ENCODE measurements around the gene SAA2. TPM values are rescaled to one million over a fixed set of nuclear protein-coding genes. Genes with fewer than 3 reads are reported as not detected.
A peak's percentile ranks its signal among the peaks of the same experiment; 100 is the strongest.
"Not testable (repeated sequence)": the region's sequence is repeated elsewhere in the genome, so short reads cannot be mapped to it uniquely, and the experiment has no call there.

Gene SAA2
- total RNA-seq, result 1 to 10 TPM in 1 of 8 experiments, under 1 TPM in 3, not detected in 4; 0.29 to 1.1 (median 0.65) TPM

DNA sequence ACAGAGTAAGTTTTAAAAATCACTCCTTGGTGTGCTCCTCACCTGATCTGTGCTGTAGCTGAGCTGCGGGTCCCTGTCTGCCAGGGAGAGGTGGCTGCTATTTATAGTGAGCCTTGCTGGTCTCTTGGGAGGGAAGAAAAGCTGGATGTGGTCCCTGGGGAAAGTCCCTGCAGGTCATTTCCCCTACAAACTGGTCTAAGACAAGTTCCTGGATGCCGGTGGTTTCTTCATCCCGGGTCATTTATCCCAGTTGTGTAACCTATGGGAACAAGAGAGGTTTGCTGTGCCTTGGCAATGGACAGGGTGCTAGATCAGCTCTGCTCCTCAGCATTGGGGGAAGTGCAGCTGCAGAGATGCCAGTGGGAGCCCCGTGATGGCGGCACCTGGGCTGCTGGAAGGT is at the start of gene SAA2:
Gene SAA2, minus strand, starts transcription at position 108 of the 400 bp plus-strand sequence. CDS start 657 bp downstream, outside the sequence.
- Histone ChIP-seq H3K27ac (no peak within 1 kb of the TSS), H3K4me3 (no peak within 1 kb of the TSS), H3K4me1 (replicated peaks in 1 of 2) (no peaks in the 10 kb centered on the region)
- in situ Hi-C loops (cut with MboI; ENCODE audit: low pct_unique_long_range_greater_than_20kb in 2 of 9, low sequenced_read_pairs in 9 of 9, unreplicated experiment in 9 of 9), result no loop called here
- ATAC-seq (replicated peaks in 6 of 8), result no peak
- 53 to 87% methylated on average over 2 to 3 of the region's 5 CpGs; no CpG with 5 or more reads in 8 of the 10 experiments for WGBS, 10 experiments

DNA sequence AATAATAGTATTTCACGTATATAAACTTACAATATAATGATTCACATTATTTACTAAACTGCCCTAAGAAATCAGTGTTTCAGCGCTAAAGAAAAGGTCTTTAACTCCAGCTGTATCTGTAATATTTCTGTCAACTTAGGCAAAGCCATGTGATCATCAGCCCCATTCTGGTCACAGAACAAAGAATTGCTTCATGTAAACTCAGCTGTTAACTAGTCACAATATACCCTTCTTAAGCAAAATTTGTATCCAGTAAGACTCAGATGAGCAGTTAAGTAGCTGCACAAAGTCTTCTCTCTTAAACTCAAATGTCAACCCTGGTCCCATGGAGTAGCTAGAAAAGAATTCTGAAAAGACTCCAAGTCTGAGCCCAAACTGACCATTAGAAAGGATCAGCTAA is 46.8 kb upstream of the SAA2 start:
- no peak for ATAC-seq (replicated peaks in 6 of 8)
- H3K4me1 ChIP-seq (replicated peaks in 1 of 2), result no peaks in the 10 kb centered on the region
- in situ Hi-C loops (cut with MboI; ENCODE audit: low pct_unique_long_range_greater_than_20kb in 2 of 9, low sequenced_read_pairs in 9 of 9, unreplicated experiment in 9 of 9), result no loop called here
- WGBS, 10 experiments, result 74 to 100% (median 95%) methylated on average over 1 to 2 of the region's 2 CpGs; no CpG with 5 or more reads in 2 of the 10 experiments
- H3K4me3 ChIP-seq, result no peak overlapping the region
- no peak overlapping the region for H3K27ac ChIP-seq

DNA sequence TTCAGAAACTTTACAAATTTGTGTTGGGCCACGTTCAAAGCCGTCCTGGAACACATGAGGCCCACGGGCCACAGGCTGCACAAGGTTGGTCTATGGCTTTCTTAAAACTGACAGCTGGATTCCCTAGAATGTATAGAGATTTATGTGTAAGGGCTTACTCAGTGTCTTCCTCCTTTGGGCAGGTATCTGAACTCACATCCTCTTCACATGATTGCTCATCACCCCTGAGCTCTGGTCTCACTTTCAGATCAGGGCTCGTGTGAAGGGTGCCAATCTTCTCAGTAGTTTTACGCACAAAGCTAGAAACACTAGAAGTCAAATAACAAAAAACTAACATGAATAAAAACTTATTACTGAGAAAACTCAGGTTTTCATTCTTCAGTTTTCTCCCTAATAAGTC is 46.4 kb upstream of the SAA2 start:
- H3K27ac ChIP-seq, result no peak overlapping the region
- ATAC-seq (replicated peaks in 6 of 8), result no peak
- no peaks in the 10 kb centered on the region for H3K4me1 ChIP-seq (replicated peaks in 1 of 2)
- H3K4me3 ChIP-seq, result no peak overlapping the region
- in situ Hi-C loops (cut with MboI; ENCODE audit: low pct_unique_long_range_greater_than_20kb in 2 of 9, low sequenced_read_pairs in 9 of 9, unreplicated experiment in 9 of 9), result no loop called here
- WGBS, 10 experiments, result 88 to 100% (median 98%) methylated on average over 1 to 5 of the region's 5 CpGs; no CpG with 5 or more reads in 1 of the 10 experiments

DNA sequence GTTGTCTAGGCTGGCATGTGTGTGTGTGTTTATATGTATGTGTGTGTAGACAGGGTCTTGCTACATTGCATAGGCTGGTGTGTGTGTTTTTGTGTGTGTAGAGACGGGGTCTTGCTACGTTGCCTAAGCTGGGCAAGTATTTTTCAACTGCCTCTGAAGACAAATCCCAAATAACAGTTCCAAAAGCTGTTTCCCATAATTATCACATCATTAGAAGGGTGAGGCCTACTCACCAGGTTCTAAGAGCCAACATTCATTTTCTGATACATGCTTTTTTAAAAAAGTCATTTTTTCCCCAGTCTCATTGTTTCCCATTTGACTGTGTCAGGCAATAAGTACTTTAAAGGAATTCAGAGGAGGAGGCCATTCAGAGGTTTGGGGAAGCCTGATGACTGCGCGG is 40.4 kb upstream of the SAA2 start:
- H3K4me3 ChIP-seq, result no peak overlapping the region
- WGBS, 10 experiments, result 80 to 100% (median 100%) methylated on average over 1 to 2 of the region's 4 CpGs; no CpG with 5 or more reads in 2 of the 10 experiments
- no peaks in the 10 kb centered on the region for H3K4me1 ChIP-seq (replicated peaks in 1 of 2)
- H3K27ac ChIP-seq, result no peak overlapping the region
- ATAC-seq (replicated peaks in 6 of 8), result no peak
- in situ Hi-C loops (cut with MboI; ENCODE audit: low pct_unique_long_range_greater_than_20kb in 2 of 9, low sequenced_read_pairs in 9 of 9, unreplicated experiment in 9 of 9), result no loop called here

DNA sequence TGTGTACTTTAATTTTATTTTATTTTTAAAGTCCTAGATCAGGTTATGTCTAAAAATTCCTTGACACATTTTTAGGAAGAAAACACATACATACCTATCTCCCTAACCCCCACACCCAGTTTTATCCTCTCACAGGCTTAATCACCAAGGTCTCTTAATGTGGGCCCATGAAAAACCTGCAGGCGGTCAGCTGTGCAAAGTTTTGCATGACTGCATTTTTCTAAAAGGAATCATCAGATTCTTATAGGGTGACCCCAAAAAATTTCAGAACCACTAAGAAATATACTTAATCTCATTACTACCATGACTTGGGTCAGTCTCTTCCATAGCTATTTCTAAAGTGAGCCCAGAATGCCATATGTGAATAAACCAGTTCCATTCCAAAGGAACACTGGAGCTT is 37.4 kb upstream of the SAA2 start:
- Histone ChIP-seq H3K27ac (no peak overlapping the region), H3K4me3 (no peak overlapping the region), H3K4me1 (replicated peaks in 1 of 2) (no peaks in the 10 kb centered on the region)
- ATAC-seq (replicated peaks in 6 of 8), result no peak
- WGBS, 10 experiments, result 60 to 100% (median 83%) methylated on average over 1 of the region's 1 CpG; no CpG with 5 or more reads in 5 of the 10 experiments
- in situ Hi-C loops (cut with MboI; ENCODE audit: low pct_unique_long_range_greater_than_20kb in 2 of 9, low sequenced_read_pairs in 9 of 9, unreplicated experiment in 9 of 9), result no loop called here

DNA sequence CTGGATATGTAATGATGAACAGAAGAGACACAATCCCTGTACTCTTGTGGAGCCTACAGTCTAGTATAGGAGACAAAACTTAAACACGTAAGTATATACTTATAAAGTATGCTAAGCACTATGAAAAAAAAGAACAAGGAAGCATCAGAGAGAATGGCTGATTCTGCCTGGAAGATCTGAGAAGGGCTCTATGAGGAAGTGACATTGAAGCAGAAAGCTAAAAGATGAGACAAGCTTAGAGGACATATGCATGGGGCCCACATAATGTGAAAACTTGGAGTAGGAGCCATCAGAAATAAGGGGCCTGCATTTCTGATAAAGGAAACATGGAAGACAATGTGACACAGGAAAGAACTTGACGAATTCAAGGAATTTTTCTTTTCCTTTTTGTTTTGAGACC is 34.2 kb upstream of the SAA2 start:
- Histone ChIP-seq H3K4me3 (no peak overlapping the region), H3K27ac (no peak overlapping the region), H3K4me1 (replicated peaks in 1 of 2) (no peaks in the 10 kb centered on the region)
- ATAC-seq (replicated peaks in 6 of 8), result no peak
- WGBS, 10 experiments, result 79 to 100% (median 100%) methylated on average over 1 to 2 of the region's 2 CpGs; no CpG with 5 or more reads in 1 of the 10 experiments
- in situ Hi-C loops (cut with MboI; ENCODE audit: low pct_unique_long_range_greater_than_20kb in 2 of 9, low sequenced_read_pairs in 9 of 9, unreplicated experiment in 9 of 9), result no loop called here

DNA sequence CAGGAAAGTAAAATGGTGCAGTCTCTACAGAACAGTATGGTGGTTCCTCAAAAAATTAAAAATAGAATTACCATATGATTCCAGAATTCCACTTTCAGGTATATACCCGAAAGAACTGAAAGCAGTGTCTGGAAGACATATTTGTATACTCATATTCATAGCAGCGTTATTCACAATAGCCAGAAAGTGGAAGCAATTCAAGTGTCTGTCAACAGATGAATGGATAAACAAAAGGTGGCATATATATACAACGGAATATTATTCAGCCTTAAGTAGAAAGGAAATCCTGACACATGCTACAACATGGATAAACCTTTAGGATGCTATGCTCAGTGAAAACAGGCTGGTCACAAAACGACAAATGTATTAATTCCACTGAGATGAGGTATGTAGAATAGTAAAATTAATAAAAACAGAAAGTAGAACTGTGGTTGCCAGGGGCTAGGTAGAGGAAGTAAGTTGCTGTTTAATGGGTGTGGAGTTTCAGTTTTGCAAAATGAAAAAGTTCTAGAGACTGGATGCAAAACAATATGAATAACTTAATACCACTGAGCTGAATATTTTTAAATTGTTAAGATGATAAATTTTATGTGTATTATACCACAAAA is 32.1 kb upstream of the SAA2 start:
- ATAC-seq (replicated peaks in 6 of 8), result peak in 3 of 8 experiments; percentile 40 to 84 (median 43)
- in situ Hi-C loops (cut with MboI; ENCODE audit: low pct_unique_long_range_greater_than_20kb in 2 of 9, low sequenced_read_pairs in 9 of 9, unreplicated experiment in 9 of 9), result no loop called here
- no peak overlapping the region for H3K4me3 ChIP-seq
- 21 to 96% (median 87%) methylated on average over 3 to 4 of the region's 4 CpGs; no CpG with 5 or more reads in 1 of the 10 experiments for WGBS, 10 experiments
- H3K4me1 ChIP-seq (replicated peaks in 1 of 2), result no peaks in the 10 kb centered on the region
- no peak overlapping the region for H3K27ac ChIP-seq

DNA sequence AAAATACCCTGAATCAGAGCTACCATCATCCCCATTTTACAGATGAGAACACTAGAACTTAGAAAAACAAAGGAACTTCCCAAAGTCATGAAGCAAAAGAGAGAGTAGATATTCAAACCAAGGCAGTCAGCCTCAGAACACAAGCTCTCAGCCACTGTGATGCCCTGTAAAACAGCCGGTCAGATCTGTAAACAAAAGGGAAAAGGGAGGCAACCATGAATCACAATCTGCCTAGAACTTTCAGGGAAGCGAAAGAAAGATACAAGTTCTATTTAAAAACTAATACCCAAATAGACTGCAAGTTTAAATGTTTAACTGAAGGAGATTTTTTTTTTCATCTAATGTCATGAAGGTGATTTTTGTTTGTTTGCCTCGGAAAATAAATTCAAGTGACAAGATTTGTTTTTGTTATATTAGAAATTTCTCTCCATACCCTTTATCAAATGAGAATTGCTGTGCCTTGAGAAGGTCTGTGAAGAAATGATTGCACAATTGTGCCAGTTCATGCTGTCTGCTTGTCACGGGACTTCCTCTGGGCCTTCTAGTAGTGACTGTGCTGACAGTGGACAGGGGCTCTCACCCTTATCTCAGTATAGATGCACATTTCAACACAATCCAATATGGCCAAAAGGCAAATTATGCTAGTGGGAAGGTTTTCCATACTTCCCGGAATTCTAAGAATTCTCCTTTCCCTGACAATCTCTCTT is 29.2 kb upstream of the SAA2 start:
- no peak overlapping the region for H3K27ac ChIP-seq
- WGBS, 10 experiments, result 43 to 100% (median 88%) methylated on average over 1 to 4 of the region's 5 CpGs
- H3K4me3 ChIP-seq, result no peak overlapping the region
- H3K4me1 ChIP-seq (replicated peaks in 1 of 2), result no peaks in the 10 kb centered on the region
- in situ Hi-C loops (cut with MboI; ENCODE audit: low pct_unique_long_range_greater_than_20kb in 2 of 9, low sequenced_read_pairs in 9 of 9, unreplicated experiment in 9 of 9), result no loop called here
- no peak for ATAC-seq (replicated peaks in 6 of 8)

DNA sequence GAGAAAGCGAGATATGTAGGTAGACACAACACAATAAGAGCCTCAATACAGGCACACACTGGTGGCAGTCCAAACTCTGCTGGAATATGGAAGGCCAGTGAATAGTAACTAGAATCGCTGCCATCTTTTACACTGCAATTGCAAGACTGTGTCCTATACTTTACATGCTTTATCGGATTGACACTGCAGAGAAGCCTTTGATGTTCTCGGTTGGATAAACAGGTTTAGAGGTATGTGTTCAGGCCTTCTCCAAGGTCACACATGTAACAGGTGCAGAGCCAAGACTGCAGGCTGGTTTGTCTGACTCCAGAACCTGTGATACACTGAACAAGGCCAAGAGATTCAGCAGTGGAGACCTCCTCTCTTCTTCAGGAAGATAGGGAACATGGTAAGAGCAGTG is 22.7 kb upstream of the SAA2 start:
- Histone ChIP-seq H3K4me1 (replicated peaks in 1 of 2) (no peaks in the 10 kb centered on the region), H3K4me3 (no peak overlapping the region), H3K27ac (no peak overlapping the region)
- in situ Hi-C loops (cut with MboI; ENCODE audit: low pct_unique_long_range_greater_than_20kb in 2 of 9, low sequenced_read_pairs in 9 of 9, unreplicated experiment in 9 of 9), result no loop called here
- no peak for ATAC-seq (replicated peaks in 6 of 8)
- WGBS, 10 experiments, result 50 to 100% (median 84%) methylated on average over 1 to 4 of the region's 4 CpGs; no CpG with 5 or more reads in 3 of the 10 experiments

DNA sequence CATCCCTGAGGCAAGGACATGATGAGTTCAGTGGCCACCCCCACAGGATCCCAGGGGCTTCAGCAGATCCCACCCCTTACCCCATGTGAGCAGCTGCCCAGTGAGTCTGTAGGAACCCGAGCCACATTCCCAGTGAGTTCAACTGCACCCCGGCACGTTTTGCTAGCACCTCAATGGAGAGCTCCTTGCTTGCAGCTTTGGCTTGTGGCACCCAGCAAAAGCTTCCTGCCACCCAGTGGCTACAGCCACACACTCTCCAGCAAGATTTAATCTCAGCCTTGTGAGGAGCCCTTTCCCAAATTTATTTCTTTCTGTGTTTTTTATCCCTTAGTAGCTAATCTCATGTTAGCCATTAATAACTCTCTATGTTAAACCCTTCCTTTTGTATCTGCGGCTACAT is 21.6 kb upstream of the SAA2 start:
- WGBS, 10 experiments, result 20 to 90% (median 71%) methylated on average over 1 to 3 of the region's 4 CpGs; no CpG with 5 or more reads in 5 of the 10 experiments
- Histone ChIP-seq H3K27ac (no peak overlapping the region), H3K4me1 (replicated peaks in 1 of 2) (no peaks in the 10 kb centered on the region), H3K4me3 (no peak overlapping the region)
- peak in 1 of 8 experiments; percentile 17 for ATAC-seq (replicated peaks in 6 of 8)
- in situ Hi-C loops (cut with MboI; ENCODE audit: low pct_unique_long_range_greater_than_20kb in 2 of 9, low sequenced_read_pairs in 9 of 9, unreplicated experiment in 9 of 9), result no loop called here

DNA sequence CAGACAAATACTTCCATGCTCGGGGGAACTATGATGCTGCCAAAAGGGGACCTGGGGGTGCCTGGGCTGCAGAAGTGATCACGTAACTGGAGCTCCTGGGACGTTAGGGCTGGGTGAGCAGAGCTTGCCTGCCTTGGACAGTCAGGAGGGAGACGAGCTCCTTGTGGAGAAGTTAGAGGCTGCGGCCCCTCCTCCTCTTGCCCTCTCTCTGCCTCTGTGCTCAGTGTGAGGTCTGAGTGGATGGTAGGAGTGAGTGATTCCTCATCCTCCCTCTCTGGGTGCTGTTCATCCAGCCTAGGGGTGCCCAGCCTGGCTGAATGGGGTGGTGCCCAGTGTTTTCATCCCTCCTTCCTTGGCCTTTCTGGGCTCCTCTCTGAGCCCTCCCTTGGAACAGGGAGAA is 20.8 kb upstream of the SAA2 start:
- WGBS, 10 experiments, result no CpG with 5 or more reads among the region's 5 CpGs
- H3K4me3 ChIP-seq; H3K4me1 ChIP-seq (replicated peaks in 1 of 2); in situ Hi-C loops (cut with MboI; ENCODE audit: low pct_unique_long_range_greater_than_20kb in 2 of 9, low sequenced_read_pairs in 9 of 9, unreplicated experiment in 9 of 9); H3K27ac ChIP-seq: not testable (repeated sequence)
- ATAC-seq (replicated peaks in 6 of 8), result peak in 1 of 8 experiments; percentile 26

DNA sequence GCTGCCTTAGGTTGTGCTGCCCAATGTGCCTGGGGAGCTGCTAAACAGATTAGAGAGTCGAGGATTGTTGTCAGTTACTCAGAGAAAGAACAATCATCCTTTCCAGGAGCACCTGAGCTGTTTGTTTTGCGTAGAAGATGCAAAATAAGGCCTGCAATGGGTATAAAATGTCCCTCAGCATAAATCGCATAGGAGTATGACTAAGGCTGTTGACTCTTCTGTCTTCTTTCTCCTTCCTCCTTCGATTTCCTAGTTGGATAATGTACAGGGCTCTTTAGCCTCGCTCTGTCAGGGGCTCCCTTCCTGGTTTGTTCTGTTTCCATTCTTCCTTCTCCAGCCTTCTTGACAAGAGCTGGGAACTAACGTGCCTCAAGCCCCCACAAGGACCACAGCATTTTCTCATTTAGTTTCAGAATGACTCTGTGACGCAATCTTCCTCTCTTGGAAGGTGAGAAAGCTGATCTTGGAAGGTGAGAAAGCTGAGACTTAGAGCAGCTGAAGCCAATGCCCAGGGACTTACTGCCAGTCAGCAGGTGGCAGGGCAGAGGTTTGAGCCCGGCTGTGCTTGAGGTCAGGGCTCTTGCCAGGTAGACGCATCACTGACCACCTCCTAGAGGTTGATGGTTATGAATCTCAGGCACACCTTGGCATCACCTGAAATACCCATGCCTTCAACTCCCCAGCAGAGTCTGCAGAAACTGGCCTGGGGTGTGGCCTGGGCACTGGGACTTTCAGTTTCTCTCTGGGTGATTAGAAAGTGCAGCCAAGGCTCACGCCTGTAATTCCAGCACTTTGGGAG is 19.1 kb upstream of the SAA2 start:
- peak in 2 of 8 experiments; percentile 65 to 79 for ATAC-seq (replicated peaks in 6 of 8)
- in situ Hi-C loops (cut with MboI; ENCODE audit: low pct_unique_long_range_greater_than_20kb in 2 of 9, low sequenced_read_pairs in 9 of 9, unreplicated experiment in 9 of 9); H3K4me3 ChIP-seq; H3K4me1 ChIP-seq (replicated peaks in 1 of 2); H3K27ac ChIP-seq: not testable (repeated sequence)
- WGBS, 10 experiments, result 80% methylated on average over 1 of the region's 10 CpGs; no CpG with 5 or more reads in 9 of the 10 experiments

DNA sequence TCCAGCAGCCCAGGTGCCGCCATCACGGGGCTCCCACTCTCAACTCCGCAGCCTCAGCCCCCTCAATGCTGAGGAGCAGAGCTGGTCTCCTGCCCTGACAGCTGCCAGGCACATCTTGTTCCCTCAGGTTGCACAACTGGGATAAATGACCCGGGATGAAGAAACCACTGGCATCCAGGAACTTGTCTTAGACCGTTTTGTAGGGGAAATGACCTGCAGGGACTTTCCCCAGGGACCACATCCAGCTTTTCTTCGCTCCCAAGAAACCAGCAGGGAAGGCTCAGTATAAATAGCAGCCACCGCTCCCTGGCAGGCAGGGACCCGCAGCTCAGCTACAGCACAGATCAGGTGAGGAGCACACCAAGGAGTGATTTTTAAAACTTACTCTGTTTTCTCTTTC is 17.5 kb upstream of the SAA2 start, which contains the start of gene SAA1:
Gene SAA1, plus strand, starts transcription at position 316 of the 400 bp plus-strand sequence. CDS start 624 bp downstream, outside the sequence.
- no peak within 1 kb of the TSS for H3K4me3 ChIP-seq
- H3K27ac ChIP-seq, result no peak within 1 kb of the TSS
- ATAC-seq (replicated peaks in 6 of 8), result no peak
- no peaks in the 10 kb centered on the region for H3K4me1 ChIP-seq (replicated peaks in 1 of 2)
- 60 to 91% (median 73%) methylated on average over 2 to 4 of the region's 8 CpGs; no CpG with 5 or more reads in 4 of the 10 experiments for WGBS, 10 experiments
- in situ Hi-C loops (cut with MboI; ENCODE audit: low pct_unique_long_range_greater_than_20kb in 2 of 9, low sequenced_read_pairs in 9 of 9, unreplicated experiment in 9 of 9), result no loop called here
